VCaP (cell line): ENCODE results near the gene GTF2H3.

Experiments
- H3K27ac ChIP-seq: fragments of 450-650 bp; 2 replicates; pipeline ENCODE4 v1.5.1; 2017
- CTCF ChIP-seq: fragments of 450-650 bp; conservative IDR thresholded peaks from 2 replicates; pipeline ENCODE4 v1.5.1; 2017; ENCODE audit warnings: mild to moderate bottlenecking, moderate library complexity

The GTF2H3 gene

GRCh38 chr12:123601602-123602489, 31.8 kb upstream of the GTF2H3 start, which contains the start of gene DDX55:
TSS of gene DDX55 (plus strand) at chr12:123602099. CDS start at chr12:123602149, 50 bp downstream.
- peak within 1 kb of the TSS; percentile 94 for H3K27ac ChIP-seq
- TF ChIP-seq CTCF: peak; percentile 74

GRCh38 chr12:123602651-123603195, 30.9 kb upstream of the GTF2H3 start:
- H3K27ac ChIP-seq: peak overlapping the region; percentile 94
- no peak for TF ChIP-seq CTCF

- peak overlapping the region; percentile 94 for H3K27ac ChIP-seq
These were observed 30.1 kb upstream of the GTF2H3 start for GRCh38 chr12:123603495-123603894.

- TF ChIP-seq CTCF: no peak
- H3K27ac ChIP-seq: no peak overlapping the region
These were observed 25.9 kb upstream of the GTF2H3 start for GRCh38 chr12:123607756-123608155.

- no peak overlapping the region for H3K27ac ChIP-seq
- TF ChIP-seq CTCF: no peak
These were observed 25.4 kb upstream of the GTF2H3 start for GRCh38 chr12:123608182-123608581.

- no peak for TF ChIP-seq CTCF
- no peak overlapping the region for H3K27ac ChIP-seq
These were observed 19.5 kb upstream of the GTF2H3 start for GRCh38 chr12:123614110-123614509.

GRCh38 chr12:123614531-123614930, 19.1 kb upstream of the GTF2H3 start:
- no peak for TF ChIP-seq CTCF
- H3K27ac ChIP-seq: no peak overlapping the region

GRCh38 chr12:123617144-123617543, 16.5 kb upstream of the GTF2H3 start:
- no peak overlapping the region for H3K27ac ChIP-seq
- no peak for TF ChIP-seq CTCF
